ENCODE measurements around the gene ITGAL. TPM values are rescaled to one million over a fixed set of nuclear protein-coding genes. Genes with fewer than 3 reads are reported as not detected.

ITGAL gene
- total and polyA plus RNA-seq, 2 of the 13 experiments (the other 11 are each of a cell fraction or from before 2014, with no cell fraction given): 0.86 to 1.2 TPM

DNA sequence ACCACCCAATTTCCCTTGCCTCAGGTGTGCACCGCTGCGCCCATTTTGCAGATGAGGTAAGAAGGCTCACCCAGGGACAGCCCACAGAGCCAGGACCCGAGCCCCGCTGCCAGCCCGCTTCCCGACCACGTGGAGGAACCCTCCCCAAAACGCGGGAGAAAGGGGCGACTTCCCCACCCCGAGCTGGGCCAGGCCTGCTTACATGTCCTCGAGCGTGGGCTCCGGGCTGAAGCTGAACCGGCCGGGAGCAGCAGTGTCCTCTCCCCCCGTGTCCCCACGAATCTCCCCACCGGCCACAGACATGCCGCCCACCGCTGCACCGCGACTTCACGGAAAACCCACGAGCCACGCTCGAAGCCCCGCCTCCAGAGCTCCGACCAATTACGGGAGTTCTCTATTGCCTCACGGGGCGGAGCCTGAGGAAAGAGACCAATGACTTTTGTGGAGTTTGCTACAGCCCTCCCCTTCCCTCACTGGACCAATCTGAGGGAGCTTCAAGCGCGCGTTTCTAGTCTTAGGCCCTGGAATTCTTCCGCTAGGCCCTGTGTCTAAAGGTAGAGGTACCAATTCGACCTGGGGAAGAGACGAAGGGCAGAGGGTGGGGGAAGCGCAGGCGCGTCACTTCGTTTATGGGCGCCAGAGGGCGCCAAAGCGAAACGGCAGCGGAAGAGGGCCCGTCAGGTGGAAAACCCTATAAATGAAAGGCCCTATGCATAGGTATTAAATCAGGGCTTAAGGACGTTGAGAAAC, 42.7 kb upstream of the ITGAL start, which contains the start of gene DCTPP1 (continued):
- peak; percentile 89 for TF ChIP-seq STAG1 (CRISPR knock-in tag; IDR thresholded peaks at IDR 0.05)
- peak; percentile 93; the same call in 1 of the 2 replicates for TF ChIP-seq ZFP1 (CRISPR knock-in tag; IDR thresholded peaks at IDR 0.05)
- TF ChIP-seq RNF219 (CRISPR knock-in tag; IDR thresholded peaks at IDR 0.05): no peak
- no peak for TF ChIP-seq PCBP2 (optimal IDR thresholded peaks at IDR 0.05; ENCODE audit: low read depth, low read length, poor library complexity, severe bottlenecking)
- peak; percentile 63; the same call in 1 of the 2 replicates for TF ChIP-seq NRL (CRISPR knock-in tag; IDR thresholded peaks at IDR 0.05; ENCODE audit: borderline replicate concordance)
- TF ChIP-seq TRIM24 (CRISPR knock-in tag; IDR thresholded peaks at IDR 0.05): no peak
- TF ChIP-seq ZBTB42 (CRISPR knock-in tag; IDR thresholded peaks at IDR 0.05): 0 out of 2 replicates have a peak, but pooled peaks have one; percentile 16
- TF ChIP-seq, protein P1, sequence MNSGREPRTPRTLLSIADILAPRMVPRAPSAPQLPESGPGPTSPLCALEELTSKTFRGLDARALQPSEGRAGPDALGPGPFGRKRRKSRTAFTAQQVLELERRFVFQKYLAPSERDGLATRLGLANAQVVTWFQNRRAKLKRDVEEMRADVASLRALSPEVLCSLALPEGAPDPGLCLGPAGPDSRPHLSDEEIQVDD (CRISPR knock-in tag; IDR thresholded peaks at IDR 0.05; ENCODE audit: borderline replicate concordance): peak; percentile 55; the same call in 1 of the 2 replicates
- TF ChIP-seq FLYWCH1 (CRISPR knock-in tag; IDR thresholded peaks at IDR 0.05): no peak
- peak; percentile 69; the same call in 1 of the 2 replicates for TF ChIP-seq KDM5A (IDR thresholded peaks at IDR 0.05; ENCODE audit: borderline replicate concordance, low read length)
- TF ChIP-seq ZMAT5 (CRISPR knock-in tag; IDR thresholded peaks at IDR 0.05; ENCODE audit: borderline replicate concordance, low read depth): no peak
- TF ChIP-seq, protein P2, sequence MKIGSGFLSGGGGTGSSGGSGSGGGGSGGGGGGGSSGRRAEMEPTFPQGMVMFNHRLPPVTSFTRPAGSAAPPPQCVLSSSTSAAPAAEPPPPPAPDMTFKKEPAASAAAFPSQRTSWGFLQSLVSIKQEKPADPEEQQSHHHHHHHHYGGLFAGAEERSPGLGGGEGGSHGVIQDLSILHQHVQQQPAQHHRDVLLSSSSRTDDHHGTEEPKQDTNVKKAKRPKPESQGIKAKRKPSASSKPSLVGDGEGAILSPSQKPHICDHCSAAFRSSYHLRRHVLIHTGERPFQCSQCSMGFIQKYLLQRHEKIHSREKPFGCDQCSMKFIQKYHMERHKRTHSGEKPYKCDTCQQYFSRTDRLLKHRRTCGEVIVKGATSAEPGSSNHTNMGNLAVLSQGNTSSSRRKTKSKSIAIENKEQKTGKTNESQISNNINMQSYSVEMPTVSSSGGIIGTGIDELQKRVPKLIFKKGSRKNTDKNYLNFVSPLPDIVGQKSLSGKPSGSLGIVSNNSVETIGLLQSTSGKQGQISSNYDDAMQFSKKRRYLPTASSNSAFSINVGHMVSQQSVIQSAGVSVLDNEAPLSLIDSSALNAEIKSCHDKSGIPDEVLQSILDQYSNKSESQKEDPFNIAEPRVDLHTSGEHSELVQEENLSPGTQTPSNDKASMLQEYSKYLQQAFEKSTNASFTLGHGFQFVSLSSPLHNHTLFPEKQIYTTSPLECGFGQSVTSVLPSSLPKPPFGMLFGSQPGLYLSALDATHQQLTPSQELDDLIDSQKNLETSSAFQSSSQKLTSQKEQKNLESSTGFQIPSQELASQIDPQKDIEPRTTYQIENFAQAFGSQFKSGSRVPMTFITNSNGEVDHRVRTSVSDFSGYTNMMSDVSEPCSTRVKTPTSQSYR (CRISPR knock-in tag; IDR thresholded peaks at IDR 0.05; ENCODE audit: borderline replicate concordance): peak; percentile 69; the same call in 1 of the 2 replicates
- 0 out of 2 replicates have a peak, but pooled peaks have one; percentile 27 for TF ChIP-seq CHD2 (IDR thresholded peaks at IDR 0.05; ENCODE audit: low read depth, low read length)
- TF ChIP-seq ZNF350 (CRISPR knock-in tag; IDR thresholded peaks at IDR 0.05; ENCODE audit: borderline replicate concordance, low read depth): peak; percentile 98; the same call in 1 of the 2 replicates
- TF ChIP-seq, protein P3, sequence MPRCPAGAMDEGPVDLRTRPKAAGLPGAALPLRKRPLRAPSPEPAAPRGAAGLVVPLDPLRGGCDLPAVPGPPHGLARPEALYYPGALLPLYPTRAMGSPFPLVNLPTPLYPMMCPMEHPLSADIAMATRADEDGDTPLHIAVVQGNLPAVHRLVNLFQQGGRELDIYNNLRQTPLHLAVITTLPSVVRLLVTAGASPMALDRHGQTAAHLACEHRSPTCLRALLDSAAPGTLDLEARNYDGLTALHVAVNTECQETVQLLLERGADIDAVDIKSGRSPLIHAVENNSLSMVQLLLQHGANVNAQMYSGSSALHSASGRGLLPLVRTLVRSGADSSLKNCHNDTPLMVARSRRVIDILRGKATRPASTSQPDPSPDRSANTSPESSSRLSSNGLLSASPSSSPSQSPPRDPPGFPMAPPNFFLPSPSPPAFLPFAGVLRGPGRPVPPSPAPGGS (CRISPR knock-in tag; IDR thresholded peaks at IDR 0.05): no peak; the same call in 1 of the 2 replicates
- TF ChIP-seq ZNF3 (CRISPR knock-in tag; IDR thresholded peaks at IDR 0.05): no peak
- TF ChIP-seq SIX1 (CRISPR knock-in tag; IDR thresholded peaks at IDR 0.05; ENCODE audit: borderline replicate concordance): no peak
- peak; percentile 72 for TF ChIP-seq GABPB1 (CRISPR knock-in tag; IDR thresholded peaks at IDR 0.05)
- no peak for TF ChIP-seq ZBTB1 (CRISPR knock-in tag; IDR thresholded peaks at IDR 0.05; ENCODE audit: borderline replicate concordance)
- 0 out of 2 replicates have a peak, but pooled peaks have one; percentile 77 for TF ChIP-seq ZNF446 (CRISPR knock-in tag; IDR thresholded peaks at IDR 0.05)
- peak; percentile 90 for TF ChIP-seq KLF6 (CRISPR knock-in tag; IDR thresholded peaks at IDR 0.05)
